Right renal pelvis (tissue), 4 donors: ENCODE measurements around the gene ZFYVE16. TPM values are rescaled to one million over a fixed set of nuclear protein-coding genes. Genes with fewer than 3 reads are reported as not detected.
A peak's percentile ranks its signal among the peaks of the same experiment; 100 is the strongest.
"Not testable (repeated sequence)": the region's sequence is repeated elsewhere in the genome, so short reads cannot be mapped to it uniquely, and the experiment has no call there.

Experiments
- DNase-seq, 4 donors: peaks; one replicate each; pipeline ENCODE4 v3.0.0-alpha.2; 2013; ENCODE audit warnings: low read depth in 4 of 4, low spot score in 3 of 4, missing footprints in 1 of 4
- polyA plus RNA-seq, 4 donors: library from polyadenylated mRNA; unstranded; fragments of 120-200 nt; gene quantifications; one replicate each; pipeline ENCODE4 v1.2.1, GENCODE V29; 2013; ENCODE audit not compliant: insufficient read length in 4 of 4

ZFYVE16 gene
- polyA plus RNA-seq, 4 donors = 58.5 to 84.5 (median 72.7) TPM

- no peak for DNase-seq
These were observed 74.7 kb downstream of the ZFYVE16 start for GRCh38 chr5:80482578-80482977.

- no peak for DNase-seq
These were observed 75.9 kb downstream of the ZFYVE16 start for GRCh38 chr5:80483636-80484232.

- DNase-seq = no peak
These were observed 79.6 kb downstream of the ZFYVE16 start for GRCh38 chr5:80487444-80487828.

- peak; percentile 82 to 90 (median 86) for DNase-seq
These were observed 80.2 kb downstream of the ZFYVE16 start, which contains the start of gene FAM151B for GRCh38 chr5:80487829-80488721. TSS of gene FAM151B (plus strand) at chr5:80488100. CDS start at chr5:80488124, 24 bp downstream.

- no peak for DNase-seq
These were observed 83.4 kb downstream of the ZFYVE16 start for GRCh38 chr5:80491296-80491695.

- DNase-seq = no peak
These were observed 84.9 kb downstream of the ZFYVE16 start for GRCh38 chr5:80492741-80493140.

GRCh38 chr5:80493443-80493842 lies 85.6 kb downstream of the ZFYVE16 start:
- not testable (repeated sequence) for DNase-seq

- DNase-seq = no peak
These were observed 88.0 kb downstream of the ZFYVE16 start for GRCh38 chr5:80495891-80496290.

- no peak for DNase-seq
These were observed 94.9 kb downstream of the ZFYVE16 start for GRCh38 chr5:80502800-80503199.

- DNase-seq = no peak
These were observed 95.8 kb downstream of the ZFYVE16 start for GRCh38 chr5:80503641-80504040.

- no peak for DNase-seq
These were observed 97.0 kb downstream of the ZFYVE16 start for GRCh38 chr5:80504833-80505232.

- no peak for DNase-seq
These were observed 99.8 kb downstream of the ZFYVE16 start for GRCh38 chr5:80507663-80508062.

- no peak for DNase-seq
These were observed 101.0 kb downstream of the ZFYVE16 start for GRCh38 chr5:80508844-80509243.

- no peak for DNase-seq
These were observed 101.5 kb downstream of the ZFYVE16 start for GRCh38 chr5:80509362-80509761.

GRCh38 chr5:80516826-80517225 lies 109.0 kb downstream of the ZFYVE16 start:
- DNase-seq = no peak

Other genes starting within 250 kb of the ZFYVE16 start
- gene SERINC5, start 152.0 kb upstream of the ZFYVE16 start, polyA plus RNA-seq = 10 to 100 TPM; 51.9 to 60.6 (median 54.9) TPM
- gene SPZ1, start 88.1 kb upstream of the ZFYVE16 start, polyA plus RNA-seq = not detected
- 1 to 10 TPM; 2.1 to 3.2 (median 2.8) TPM for gene FAM151B, start 80.0 kb downstream of the ZFYVE16 start, polyA plus RNA-seq
- under 1 TPM; 0.11 to 0.35 (median 0.22) TPM for gene ANKRD34B, start 162.2 kb downstream of the ZFYVE16 start, polyA plus RNA-seq
- gene MSH3, start 246.6 kb downstream of the ZFYVE16 start, polyA plus RNA-seq = 10 to 100 TPM; 21.6 to 26.8 (median 21.8) TPM
- 10 to 100 TPM; 59.8 to 88.7 (median 82.5) TPM for gene DHFR, start 246.9 kb downstream of the ZFYVE16 start, polyA plus RNA-seq